ENCODE data around the gene OPCML.

Gene OPCML

GRCh38 chr11:133133050-133133449 lies 399.3 kb downstream of the OPCML start:
- H3K4me3 ChIP-seq (ENCODE audit: low read length): no peak overlapping the region
- no peak for TF ChIP-seq ZNF274 (IDR thresholded peaks at IDR 0.05; ENCODE audit: low read depth, low read length)

GRCh38 chr11:133127741-133128140 lies 404.6 kb downstream of the OPCML start:
- no peak for TF ChIP-seq ZNF274 (IDR thresholded peaks at IDR 0.05; ENCODE audit: low read depth, low read length)

GRCh38 chr11:133123796-133124195 lies 408.5 kb downstream of the OPCML start:
- no peak overlapping the region for H3K4me3 ChIP-seq (ENCODE audit: low read length)
- TF ChIP-seq ZNF274 (IDR thresholded peaks at IDR 0.05; ENCODE audit: low read depth, low read length): no peak

More at GRCh38 chr11:133127741-133128140, 404.6 kb downstream of the OPCML start:
- no peak overlapping the region for H3K4me3 ChIP-seq (ENCODE audit: low read length)

GRCh38 chr11:133123366-133123765 lies 408.9 kb downstream of the OPCML start:
- no peak overlapping the region for H3K4me3 ChIP-seq (ENCODE audit: low read length)
- TF ChIP-seq ZNF274 (IDR thresholded peaks at IDR 0.05; ENCODE audit: low read depth, low read length): no peak

- no peak for TF ChIP-seq ZNF274 (IDR thresholded peaks at IDR 0.05; ENCODE audit: low read depth, low read length)
Observed at GRCh38 chr11:133122256-133122655, 410.0 kb downstream of the OPCML start.

GRCh38 chr11:133118563-133119268 lies 413.6 kb downstream of the OPCML start:
- no peak for TF ChIP-seq ZNF274 (IDR thresholded peaks at IDR 0.05; ENCODE audit: low read depth, low read length)
- H3K4me3 ChIP-seq (ENCODE audit: low read length): no peak overlapping the region

More at GRCh38 chr11:133122256-133122655, 410.0 kb downstream of the OPCML start:
- no peak overlapping the region for H3K4me3 ChIP-seq (ENCODE audit: low read length)

DNA sequence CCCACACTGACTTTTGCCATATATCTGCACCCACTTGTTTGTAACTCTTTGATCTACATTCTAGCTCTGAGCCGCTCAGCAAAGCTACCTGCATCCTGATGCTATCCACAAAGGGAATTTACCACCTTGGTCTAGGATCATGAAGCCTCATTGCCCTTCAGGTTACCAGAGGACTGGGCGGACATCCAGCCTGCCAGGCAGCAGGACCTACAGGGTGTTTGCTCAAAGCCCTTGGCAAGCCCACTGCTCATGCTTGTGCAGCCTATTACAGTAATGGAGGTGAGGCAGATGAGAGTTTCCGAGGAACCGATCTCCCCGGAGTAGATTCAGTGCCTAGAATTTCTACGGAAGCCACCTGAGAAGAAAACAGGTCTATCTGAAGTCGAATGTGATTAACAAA lies 417.2 kb downstream of the OPCML start:
- H3K4me3 ChIP-seq (ENCODE audit: low read length): no peak overlapping the region
- TF ChIP-seq ZNF274 (IDR thresholded peaks at IDR 0.05; ENCODE audit: low read depth, low read length): no peak

DNA sequence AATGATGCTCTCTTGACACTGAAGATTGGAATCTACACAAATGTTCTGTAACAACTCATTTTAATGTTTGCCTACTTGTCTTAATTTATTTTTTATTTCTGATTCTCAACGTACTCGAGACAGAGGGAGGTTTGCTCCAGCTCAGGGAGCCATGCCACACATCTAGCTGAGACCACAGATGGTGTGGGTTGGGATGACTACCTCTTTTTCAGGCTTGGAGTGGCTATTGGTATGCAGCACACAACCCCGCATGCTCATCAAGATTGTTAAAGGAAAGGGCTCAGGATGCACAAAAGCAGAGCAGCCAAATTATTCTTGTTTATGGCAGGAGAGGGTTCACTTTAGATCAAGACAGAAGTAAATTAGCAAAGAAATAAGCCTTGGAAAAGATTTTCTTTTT lies 424.5 kb downstream of the OPCML start:
- H3K4me3 ChIP-seq (ENCODE audit: low read length): no peak overlapping the region
- TF ChIP-seq ZNF274 (IDR thresholded peaks at IDR 0.05; ENCODE audit: low read depth, low read length): no peak

GRCh38 chr11:133107136-133107535 lies 425.2 kb downstream of the OPCML start:
- no peak for TF ChIP-seq ZNF274 (IDR thresholded peaks at IDR 0.05; ENCODE audit: low read depth, low read length)

GRCh38 chr11:133106417-133106816 lies 425.9 kb downstream of the OPCML start:
- H3K4me3 ChIP-seq (ENCODE audit: low read length): no peak overlapping the region
- no peak for TF ChIP-seq ZNF274 (IDR thresholded peaks at IDR 0.05; ENCODE audit: low read depth, low read length)

More at GRCh38 chr11:133107136-133107535, 425.2 kb downstream of the OPCML start:
- H3K4me3 ChIP-seq (ENCODE audit: low read length): no peak overlapping the region

DNA sequence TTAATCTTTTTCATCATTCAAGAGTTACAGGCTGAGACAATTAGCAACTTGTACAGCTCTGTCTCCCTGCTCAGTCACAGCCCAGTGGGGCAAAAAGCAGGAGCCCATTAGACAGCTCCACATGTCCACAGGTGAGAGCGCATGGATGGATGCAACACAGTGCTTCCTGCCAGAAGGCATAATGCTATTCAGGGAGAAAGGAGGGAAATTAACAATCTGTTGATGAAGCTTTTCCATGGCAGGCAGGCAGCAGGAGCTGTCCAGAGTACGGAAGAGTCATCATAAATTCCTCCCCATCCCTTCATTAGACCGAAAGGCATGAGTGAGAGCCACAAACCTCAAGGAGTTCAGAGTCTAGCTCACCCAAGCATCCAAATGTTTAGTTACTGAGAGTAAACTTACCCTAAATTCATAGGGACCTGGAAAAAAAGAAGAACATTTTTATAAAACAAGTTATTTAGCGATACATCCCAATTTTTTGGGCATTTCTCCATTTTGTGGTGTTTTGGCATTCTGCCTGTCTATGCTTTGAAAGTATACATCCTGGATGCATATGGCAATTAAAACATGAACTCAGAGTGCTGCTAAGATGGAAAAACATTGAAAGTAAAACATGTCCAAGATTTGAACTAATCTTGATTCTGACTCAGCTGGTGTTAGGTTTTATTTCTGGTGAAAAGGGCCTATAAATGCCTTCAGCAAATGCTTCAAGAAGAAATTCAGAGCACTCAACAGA lies 428.1 kb downstream of the OPCML start:
- no peak for TF ChIP-seq ZNF274 (IDR thresholded peaks at IDR 0.05; ENCODE audit: low read depth, low read length)
- H3K4me3 ChIP-seq (ENCODE audit: low read length): no peak overlapping the region

DNA sequence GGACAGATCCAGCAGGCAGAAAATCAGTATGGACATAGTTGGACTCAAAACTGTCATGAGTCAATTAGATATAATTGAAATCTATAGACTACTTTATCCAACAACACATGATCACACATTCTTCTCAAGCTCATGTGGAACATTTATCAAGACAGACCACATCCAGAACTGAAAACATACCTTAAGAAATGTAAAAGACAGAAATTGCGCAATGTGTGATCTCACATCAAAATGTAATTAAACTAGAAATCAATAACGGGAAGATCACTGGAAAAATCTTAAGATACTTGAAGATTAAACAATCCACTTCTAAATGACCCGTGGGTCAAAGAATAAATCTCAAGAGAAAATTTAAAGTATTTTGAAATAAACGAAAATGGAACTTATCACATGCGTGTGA lies 435.3 kb downstream of the OPCML start:
- no peak for TF ChIP-seq ZNF274 (IDR thresholded peaks at IDR 0.05; ENCODE audit: low read depth, low read length)
- no peak overlapping the region for H3K4me3 ChIP-seq (ENCODE audit: low read length)

DNA sequence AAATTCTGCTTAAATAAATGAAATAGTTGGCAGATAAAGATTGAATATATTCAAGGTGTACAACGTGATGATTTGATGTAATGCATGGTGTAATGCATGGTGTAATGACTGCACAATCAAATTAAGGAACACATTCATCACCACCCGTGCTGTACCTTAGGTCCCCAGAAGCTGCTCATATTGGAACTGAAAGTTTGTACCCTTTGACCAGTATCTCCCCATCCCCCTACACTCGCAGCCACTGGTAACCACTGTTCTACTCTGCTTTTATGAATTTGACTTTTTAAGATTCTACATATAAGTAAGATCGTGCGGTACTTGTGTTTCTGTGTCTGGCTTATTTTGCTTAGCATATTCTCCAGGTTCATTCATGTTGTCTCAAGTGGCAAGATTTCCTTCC lies 445.8 kb downstream of the OPCML start:
- TF ChIP-seq ZNF274 (IDR thresholded peaks at IDR 0.05; ENCODE audit: low read depth, low read length): no peak
- H3K4me3 ChIP-seq (ENCODE audit: low read length): no peak overlapping the region

- no peak overlapping the region; the same call in 1 of the 2 replicates for H3K4me3 ChIP-seq (ENCODE audit: low read length)
- TF ChIP-seq ZNF274 (IDR thresholded peaks at IDR 0.05; ENCODE audit: low read depth, low read length): no peak
Observed at GRCh38 chr11:133082841-133083488, 449.3 kb downstream of the OPCML start.

GRCh38 chr11:133082453-133082781 lies 449.9 kb downstream of the OPCML start:
- TF ChIP-seq ZNF274 (IDR thresholded peaks at IDR 0.05; ENCODE audit: low read depth, low read length): no peak
- H3K4me3 ChIP-seq (ENCODE audit: low read length): no peak overlapping the region
